ENCODE results near the gene SLX4IP.

SLX4IP gene

DNA sequence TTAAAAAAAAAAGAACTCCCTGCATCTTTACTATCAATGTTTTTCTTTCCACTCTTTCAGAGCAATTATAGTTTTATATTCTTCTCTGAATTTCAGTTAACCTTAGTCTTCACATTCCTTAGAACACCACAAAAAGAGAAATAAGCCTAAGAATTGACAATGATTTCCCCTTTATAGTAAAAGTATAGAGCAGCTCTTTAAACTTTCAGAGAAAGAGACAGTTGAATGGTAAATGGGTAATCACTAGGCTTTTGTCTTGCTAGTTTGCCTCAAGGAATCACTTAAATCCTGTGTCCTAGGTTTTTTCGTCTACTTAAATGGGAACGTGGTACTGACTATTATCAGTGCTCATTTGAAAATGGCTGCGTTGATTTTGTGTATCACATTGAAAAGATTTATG lies 31.8 kb downstream of the SLX4IP start:
- no peak for DNase-seq (ENCODE audit: low read depth)

GRCh38 chr20:10467681-10468339 lies 32.7 kb downstream of the SLX4IP start:
- no peak for DNase-seq (ENCODE audit: low read depth)

- no peak for DNase-seq (ENCODE audit: low read depth)
Observed at GRCh38 chr20:10468340-10468845, 33.3 kb downstream of the SLX4IP start.

GRCh38 chr20:10469056-10469455 lies 34.0 kb downstream of the SLX4IP start:
- DNase-seq (ENCODE audit: low read depth), result no peak

DNA sequence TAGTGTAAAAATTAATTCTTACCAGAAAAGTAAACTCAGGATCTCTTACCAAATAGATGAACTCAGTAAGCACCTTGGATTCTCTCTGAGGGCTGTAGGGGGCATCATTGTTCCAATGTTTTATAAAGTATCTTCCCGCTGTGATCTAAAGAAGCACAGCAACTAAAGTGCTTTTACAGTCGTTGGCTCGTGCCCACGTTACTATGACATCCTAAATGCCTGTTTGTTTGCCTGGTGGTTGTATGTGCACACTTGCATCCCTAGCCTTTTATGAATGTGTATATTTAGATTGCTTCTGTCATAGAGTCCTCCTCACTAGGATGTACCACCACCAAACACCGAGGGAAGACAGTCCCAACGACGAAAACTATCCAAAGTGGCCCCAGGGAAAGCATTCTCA lies 34.5 kb downstream of the SLX4IP start:
- DNase-seq (ENCODE audit: low read depth), result no peak

GRCh38 chr20:10470276-10470675 lies 35.2 kb downstream of the SLX4IP start:
- DNase-seq (ENCODE audit: low read depth), result no peak

DNA sequence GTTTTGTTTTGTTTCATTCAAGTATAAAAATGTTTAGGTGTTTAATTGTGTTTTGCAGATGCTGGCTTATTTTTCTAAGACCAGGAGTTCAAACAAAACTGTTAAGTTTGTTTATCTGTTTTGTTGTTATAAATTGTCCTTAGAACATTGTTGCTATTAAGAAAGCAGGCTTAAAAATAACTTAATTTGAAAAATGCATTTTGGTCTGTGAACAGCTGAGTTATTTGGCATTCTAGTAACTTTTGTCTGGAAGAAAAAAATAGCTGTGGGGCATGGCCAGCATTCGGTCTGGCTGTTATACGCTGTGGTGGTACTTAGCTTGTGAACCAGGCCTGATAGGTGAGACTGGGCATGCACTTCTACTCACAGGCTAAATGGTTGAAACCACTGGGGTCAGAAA lies 37.8 kb downstream of the SLX4IP start:
- DNase-seq (ENCODE audit: low read depth), result no peak

DNA sequence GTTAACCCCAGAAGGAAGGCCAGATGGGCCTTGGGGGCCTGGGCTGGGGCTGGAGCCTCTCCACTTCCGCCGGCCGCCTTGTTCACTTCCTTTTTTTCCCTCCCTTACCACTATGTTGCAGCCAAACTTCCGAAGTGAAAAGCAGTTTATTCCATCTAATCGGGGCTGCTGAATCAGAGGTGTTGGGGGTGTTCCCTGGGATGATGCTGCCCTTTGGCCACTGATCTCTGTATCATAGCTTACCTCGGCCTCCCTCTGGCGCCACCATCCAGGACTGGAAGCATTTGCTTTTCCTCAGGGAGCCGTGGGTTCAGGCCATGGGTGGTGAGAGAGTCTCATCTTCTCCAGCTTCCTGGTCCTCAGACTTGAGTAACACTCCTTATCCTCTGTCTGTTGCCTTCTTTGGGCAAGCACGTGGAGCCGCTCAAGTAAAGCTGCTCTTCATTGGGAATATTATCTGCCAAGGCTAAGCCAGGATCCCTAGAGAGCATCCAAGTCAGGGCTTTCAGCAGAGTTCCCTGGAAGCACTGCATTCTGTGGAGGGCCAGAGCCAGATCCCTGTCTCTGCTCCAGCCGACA lies 39.6 kb downstream of the SLX4IP start:
- no peak for DNase-seq (ENCODE audit: low read depth)

DNA sequence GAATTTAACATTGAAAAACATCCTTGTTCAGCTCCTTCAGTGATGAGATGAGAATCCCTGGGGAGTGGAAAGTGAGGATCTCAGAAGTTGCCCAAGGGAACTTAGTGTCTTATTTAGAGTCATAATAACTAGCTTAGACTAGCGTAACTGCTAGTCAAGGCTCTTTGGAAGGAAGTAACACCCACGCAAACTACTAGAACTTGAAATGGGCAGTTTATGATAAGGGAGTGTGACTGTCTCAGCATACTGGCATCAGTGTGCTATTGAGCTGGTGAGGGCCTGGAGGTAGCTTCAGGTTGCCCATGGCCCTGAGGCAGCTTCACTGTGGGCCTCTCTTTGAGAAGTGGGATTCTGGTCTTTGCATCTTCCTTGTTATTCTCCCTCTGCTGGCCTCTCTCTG lies 40.1 kb downstream of the SLX4IP start:
- DNase-seq (ENCODE audit: low read depth), result no peak

- no peak for DNase-seq (ENCODE audit: low read depth)
Observed at GRCh38 chr20:10476319-10476724, 41.2 kb downstream of the SLX4IP start.

- no peak for DNase-seq (ENCODE audit: low read depth)
Observed at GRCh38 chr20:10478205-10478604, 43.1 kb downstream of the SLX4IP start.

DNA sequence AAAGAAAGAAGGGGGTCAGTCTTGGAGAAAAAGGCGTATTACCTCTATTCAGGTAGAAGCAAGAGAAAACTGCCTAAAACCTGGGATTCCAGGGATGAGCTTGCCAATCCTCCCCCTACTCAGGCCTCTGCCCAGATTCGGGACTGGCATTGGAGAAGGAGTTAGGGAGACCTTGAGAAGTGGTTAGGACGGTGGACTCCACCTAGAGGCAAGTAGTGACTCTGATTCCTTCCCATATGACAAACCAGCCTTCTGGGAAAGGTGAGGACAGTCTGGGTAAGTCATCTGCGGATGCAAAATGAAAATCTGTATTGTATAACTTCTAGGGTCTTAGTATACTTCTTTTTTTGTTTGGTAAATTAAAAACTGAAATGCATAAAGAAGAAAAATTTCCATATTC lies 43.8 kb downstream of the SLX4IP start:
- DNase-seq (ENCODE audit: low read depth), result no peak

DNA sequence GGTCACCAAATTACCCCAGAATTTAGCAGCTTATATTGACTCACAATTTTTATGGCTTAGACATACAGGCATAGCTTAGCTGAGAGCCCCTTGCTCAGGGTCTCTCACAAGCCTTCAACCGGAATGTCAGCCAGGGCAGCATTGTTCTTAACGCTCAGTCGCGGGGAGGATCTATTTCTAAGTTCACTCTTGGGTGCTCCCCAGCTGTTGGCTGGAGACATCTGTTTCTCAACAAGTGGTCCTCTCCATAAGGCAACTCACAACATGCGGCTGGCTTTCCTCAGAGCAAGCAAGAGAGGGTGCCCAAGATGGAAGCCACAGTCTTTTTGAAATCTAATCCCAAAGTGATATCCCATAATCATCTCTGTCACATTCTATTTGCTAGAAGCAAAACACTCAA lies 46.6 kb downstream of the SLX4IP start:
- no peak for DNase-seq (ENCODE audit: low read depth)

- DNase-seq (ENCODE audit: low read depth), result no peak
Observed at GRCh38 chr20:10483691-10484090, 48.6 kb downstream of the SLX4IP start.

GRCh38 chr20:10487142-10488136 lies 52.3 kb downstream of the SLX4IP start:
- no peak for DNase-seq (ENCODE audit: low read depth)

GRCh38 chr20:10488534-10488933 lies 53.4 kb downstream of the SLX4IP start:
- no peak for DNase-seq (ENCODE audit: low read depth)

DNA sequence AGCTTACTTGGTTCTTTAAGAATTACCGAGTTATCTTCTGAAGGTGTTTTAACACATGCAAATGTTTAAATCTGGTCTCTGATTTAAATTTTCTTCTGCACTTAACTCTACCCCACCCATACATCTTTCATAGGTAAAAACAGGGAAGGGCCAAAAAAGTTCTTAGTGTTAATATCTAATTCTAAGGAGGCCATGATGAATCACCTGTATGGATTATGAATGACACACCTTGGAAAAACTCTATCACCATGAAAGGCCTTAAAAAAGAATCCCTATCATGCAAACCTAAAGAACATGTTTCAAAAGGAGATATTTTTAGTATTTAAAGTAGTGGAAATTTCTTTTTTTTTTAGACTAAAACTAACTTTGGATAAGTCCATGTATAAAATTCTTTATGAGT lies 54.7 kb downstream of the SLX4IP start:
- DNase-seq (ENCODE audit: low read depth), result no peak

DNA sequence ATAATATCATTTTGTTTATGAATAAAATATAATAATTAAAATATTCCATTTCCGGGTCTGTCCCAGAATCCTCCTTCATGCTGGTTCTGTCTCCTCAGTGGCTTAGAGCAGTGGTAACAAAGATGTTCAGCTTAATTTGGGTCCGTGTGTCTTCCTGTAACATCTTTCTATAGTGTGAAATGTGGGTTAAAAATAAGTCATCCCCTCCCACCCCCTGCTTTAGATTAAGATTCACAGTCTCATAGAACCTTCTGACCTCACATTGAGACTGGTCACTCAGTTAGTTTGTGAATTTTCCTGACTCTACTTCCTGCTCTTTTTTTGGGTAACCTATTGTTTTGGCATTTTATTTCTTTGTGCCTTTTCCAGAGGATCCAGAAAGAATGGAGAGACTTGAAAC lies 55.2 kb downstream of the SLX4IP start:
- DNase-seq (ENCODE audit: low read depth), result no peak

DNA sequence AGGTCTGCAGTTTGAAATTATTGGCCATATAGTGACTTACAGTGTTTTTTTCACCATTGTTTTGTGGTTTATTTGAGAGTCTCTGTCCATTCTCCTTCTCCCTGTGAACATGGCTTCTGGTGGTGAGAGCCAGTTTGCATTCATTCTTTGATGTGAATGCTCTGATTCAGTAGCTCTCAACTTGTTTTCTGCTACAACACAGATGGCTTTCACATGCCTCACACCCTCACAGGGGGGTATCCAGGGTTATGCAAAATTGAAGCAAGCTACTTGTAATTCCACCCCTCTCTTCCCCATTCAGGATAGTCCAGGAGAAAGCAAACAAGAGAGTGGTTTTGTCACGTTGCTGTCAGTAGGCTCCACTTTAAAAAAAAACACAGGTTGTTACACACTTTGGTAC lies 55.6 kb downstream of the SLX4IP start:
- DNase-seq (ENCODE audit: low read depth), result no peak

- no peak for DNase-seq (ENCODE audit: low read depth)
Observed at GRCh38 chr20:10492065-10492464, 57.0 kb downstream of the SLX4IP start.

DNA sequence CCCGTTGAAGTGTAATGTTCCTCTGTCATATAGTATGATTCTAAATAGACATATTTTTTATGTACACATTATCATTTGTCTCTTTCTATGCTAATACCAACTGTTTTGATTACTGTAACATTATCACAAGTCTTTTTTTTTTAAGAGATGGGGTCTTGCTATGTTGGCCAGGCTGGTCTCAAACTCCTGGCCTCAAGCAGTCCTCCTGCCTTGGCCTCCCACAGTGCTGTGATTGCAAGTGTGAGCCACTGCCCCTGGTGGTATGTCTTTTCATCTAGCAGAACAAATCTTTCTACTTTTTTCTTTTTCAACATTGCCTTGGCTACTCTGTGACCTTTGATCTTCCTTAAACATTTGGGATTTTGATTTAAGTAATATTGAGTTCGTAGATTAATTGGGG lies 57.7 kb downstream of the SLX4IP start:
- no peak for DNase-seq (ENCODE audit: low read depth)

DNA sequence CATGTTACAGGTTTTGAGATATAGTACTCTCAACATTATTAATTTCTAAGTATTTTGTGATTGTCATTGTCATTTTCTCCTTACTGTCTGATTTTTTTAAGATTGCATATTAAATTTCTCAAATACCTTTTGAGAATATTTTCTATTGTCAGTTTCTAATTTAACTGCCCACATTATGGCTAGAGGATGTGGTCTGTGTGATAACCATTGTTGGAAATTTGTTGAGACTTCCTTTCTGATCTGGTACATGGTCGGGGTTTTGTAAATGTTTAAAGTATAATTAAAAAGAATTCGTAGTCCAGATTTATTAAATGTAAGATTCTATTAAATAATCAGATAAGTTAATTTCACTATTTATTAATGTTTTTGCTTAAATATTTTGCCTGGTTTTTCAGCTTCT lies 60.1 kb downstream of the SLX4IP start:
- DNase-seq (ENCODE audit: low read depth), result no peak

DNA sequence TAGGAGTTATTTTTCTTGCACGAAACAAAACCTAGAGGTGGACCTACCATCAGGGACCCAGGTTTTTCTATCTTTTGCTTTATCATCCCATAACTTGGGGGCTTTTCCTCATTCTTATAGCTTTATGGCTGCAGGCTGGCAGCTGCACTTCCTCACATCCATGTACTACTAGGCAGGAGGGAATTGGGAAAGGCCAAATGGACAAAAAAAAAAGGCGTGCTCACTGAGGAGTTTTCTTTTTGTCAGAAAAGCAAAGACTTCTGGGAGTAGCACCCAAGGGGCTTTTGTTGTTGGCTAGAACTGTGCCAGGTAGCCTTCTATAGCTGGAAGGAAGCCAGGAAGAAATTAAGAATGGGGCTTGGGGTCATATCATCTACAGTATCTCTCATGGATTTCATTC lies 61.4 kb downstream of the SLX4IP start:
- no peak for DNase-seq (ENCODE audit: low read depth)
